GM19193 (cell line): Measurements from ENCODE around the gene TECR.

Experiments
- POLR2A ChIP-seq: IDR thresholded peaks from 4 replicates; pipeline ENCODE4 v1.6.1; 2011; ENCODE audit not compliant: insufficient read depth, insufficient read length; ENCODE audit errors: extremely low read depth

Gene TECR

DNA sequence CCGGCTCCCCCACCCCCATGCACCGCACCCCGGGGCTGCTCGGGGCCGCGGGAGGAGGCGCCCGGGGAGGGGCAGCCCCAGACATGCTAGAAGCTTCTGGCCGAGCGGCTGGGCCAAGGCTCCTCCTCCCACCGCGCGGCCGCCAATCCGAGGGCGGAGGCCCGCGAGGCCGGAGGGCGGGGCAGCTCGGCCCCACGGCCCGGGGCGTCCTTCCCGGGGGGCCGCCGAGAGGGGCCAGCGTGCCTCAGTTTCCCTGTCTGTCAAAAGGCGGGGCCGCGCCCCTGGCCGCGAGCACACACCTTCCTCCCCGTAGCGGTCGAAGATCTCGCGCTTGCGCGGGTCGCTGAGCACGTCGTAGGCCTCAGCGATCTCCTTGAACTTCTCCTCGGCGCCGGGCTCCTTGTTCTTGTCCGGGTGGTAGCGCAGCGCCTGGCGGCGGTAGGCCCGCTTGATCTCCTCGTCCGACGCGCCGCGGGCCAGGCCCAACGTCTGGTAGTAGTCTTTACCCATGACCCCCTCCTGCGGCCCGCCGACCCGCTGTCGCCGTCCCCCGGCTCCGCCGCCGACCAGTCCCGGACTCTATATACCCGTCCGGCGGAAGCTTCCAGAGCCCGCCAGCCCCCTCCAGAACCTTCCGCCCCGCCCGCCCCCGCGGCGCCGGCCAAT is 11.4 kb upstream of the TECR start, which contains the start of gene DNAJB1:
Gene DNAJB1, minus strand, starts transcription at position 558 of the 666 bp plus-strand sequence. Its CDS starts 48 bp downstream, at position 510.
- TF ChIP-seq POLR2A = peak; percentile 97

- no peak for TF ChIP-seq POLR2A
Observed at GRCh38 chr19:14519245-14519859, 10.0 kb upstream of the TECR start.

DNA sequence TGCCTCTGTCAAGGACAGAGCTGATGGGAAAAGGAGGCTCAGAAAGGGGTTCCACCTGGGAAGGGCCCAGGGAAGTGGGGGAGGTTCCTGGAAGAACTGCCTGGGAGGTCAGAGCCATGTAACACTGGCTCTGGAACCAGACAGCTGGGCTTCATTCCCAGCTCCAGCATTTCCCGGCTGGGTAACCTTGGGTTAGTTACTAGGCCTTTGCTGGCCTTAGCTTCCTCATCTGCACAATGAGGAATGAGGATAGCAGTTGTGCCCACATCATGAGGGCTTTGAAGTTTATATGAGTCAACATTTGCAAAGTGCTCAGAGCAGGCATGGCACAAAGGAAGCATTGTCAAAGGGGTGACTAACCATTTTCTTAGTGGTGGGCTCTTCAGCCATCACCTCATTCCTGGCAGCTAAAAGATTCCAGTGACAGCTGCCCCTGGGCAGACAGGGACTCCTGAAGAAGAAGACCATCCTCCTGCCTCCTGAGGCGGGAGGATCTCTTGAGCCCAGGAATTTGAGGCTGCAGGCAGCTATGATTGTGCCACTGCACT is 9.5 kb upstream of the TECR start:
- no peak for TF ChIP-seq POLR2A

DNA sequence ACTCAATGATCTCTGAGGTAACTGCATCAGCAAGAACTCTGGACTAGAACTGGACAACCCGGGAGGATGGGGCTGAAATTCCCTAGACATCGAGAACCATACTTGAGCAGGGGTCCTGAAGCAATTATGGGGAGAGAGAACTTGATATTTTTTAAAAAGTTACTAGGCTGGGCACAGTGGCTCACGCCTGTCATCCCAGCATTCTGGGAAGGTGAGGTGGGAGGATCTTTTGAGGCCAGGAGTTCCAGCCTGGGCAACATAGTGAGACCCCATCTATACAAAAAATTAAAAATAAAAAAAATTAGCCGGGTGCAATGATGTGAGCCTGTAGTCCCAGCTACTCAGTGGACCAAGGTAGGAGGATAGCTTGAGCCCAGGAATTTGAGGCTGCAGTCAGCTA is 8.9 kb upstream of the TECR start:
- no peak for TF ChIP-seq POLR2A

GRCh38 chr19:14525729-14526128 is 3.7 kb upstream of the TECR start:
- TF ChIP-seq POLR2A = no peak

- TF ChIP-seq POLR2A = no peak
Observed at GRCh38 chr19:14526423-14526822, 3.0 kb upstream of the TECR start.

DNA sequence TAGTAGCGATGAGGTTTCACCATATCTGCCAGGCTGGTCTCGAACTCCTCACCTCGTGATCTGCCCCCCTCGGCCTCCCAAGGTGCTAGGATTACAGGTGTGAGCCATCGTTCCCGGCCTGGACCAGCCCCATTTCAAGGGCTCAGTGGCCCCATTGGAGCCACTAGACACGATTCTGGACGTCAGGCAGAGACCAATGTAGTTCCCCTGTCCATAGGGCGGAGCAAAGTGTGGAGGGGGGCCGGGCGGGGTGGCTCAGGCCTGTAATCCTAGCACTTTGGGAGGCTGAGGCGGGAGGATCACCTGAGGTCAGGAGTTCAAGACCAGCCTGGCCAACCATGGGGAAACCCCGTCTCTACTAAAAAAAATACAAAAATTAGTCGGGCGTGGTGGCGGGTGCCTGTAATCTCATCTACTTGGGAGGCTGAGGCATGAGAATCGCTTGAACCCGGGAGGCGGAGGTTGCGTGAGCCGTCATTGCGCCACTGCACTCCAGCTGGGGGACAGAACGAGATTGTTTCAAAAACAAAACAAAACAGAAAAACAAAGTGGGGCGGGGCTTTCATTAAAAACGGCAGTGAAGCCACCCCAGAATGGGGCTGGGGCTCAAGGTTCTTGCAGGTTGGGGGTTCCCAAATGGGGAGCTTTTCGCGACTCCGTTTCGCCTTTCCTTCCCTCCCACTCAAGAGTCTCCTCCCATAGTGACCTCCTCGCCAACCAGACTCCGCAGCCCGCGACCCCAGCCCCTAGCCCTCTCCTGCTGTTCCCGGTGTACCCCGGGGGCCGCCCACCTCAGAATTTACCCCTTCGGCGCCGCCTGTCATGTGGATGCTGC is 758 bp upstream of the TECR start:
- TF ChIP-seq POLR2A = no peak

DNA sequence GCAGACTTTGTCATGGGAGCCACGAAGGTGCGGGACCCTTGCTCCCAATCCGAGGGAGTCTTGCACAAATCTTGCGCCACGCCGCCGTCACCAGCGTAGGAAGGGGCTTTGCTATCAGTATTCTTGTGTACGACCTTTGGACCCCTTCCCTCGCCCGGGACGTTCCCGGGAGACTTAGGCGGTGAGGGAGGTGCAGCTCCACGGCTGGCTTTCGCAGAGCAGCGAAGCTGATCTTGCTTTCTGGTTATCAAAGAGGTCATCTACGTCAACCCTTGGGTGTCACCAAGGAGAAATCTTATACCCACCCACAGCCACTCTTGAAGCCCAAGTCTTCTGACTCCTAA is 583 bp downstream of the TECR start:
- no peak for TF ChIP-seq POLR2A

DNA sequence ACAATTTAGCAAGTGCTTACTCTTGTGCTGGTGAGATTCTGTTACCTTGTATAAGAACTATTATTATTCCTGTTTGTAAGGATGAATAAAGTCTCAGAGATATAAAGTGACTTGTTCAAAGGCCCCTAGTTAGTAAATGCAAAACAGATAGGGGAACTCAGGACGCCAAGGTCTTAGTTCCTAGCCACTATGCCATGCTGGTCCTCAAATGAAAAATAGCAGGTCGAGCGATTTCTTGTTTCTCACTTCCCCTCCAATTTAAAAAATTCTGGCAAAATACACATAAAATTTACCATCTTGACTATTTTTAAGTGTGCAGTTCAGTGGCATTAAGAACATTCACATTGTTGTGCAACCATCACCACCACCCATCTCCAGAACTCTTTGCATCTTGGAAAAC is 1.1 kb downstream of the TECR start:
- TF ChIP-seq POLR2A = no peak

DNA sequence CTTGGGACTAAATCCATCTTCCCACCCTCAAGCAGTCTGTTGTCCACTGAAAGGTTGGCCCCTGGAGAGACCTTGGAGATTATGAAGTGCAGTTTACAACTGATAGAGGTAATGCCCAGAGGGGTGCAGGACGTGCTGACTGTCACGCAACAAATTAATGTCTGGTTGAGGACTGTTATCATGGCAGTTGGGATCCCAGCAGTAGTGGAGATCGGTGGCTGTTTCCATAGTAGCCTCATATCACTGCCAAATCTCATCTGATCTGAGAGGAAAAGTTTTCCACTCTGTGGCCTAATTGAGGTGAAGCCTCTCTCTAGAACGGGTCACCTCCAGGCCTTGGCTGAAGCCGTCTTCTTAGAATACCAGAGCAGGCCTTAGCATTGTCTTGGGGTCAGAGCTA is 4.1 kb downstream of the TECR start:
- no peak for TF ChIP-seq POLR2A

DNA sequence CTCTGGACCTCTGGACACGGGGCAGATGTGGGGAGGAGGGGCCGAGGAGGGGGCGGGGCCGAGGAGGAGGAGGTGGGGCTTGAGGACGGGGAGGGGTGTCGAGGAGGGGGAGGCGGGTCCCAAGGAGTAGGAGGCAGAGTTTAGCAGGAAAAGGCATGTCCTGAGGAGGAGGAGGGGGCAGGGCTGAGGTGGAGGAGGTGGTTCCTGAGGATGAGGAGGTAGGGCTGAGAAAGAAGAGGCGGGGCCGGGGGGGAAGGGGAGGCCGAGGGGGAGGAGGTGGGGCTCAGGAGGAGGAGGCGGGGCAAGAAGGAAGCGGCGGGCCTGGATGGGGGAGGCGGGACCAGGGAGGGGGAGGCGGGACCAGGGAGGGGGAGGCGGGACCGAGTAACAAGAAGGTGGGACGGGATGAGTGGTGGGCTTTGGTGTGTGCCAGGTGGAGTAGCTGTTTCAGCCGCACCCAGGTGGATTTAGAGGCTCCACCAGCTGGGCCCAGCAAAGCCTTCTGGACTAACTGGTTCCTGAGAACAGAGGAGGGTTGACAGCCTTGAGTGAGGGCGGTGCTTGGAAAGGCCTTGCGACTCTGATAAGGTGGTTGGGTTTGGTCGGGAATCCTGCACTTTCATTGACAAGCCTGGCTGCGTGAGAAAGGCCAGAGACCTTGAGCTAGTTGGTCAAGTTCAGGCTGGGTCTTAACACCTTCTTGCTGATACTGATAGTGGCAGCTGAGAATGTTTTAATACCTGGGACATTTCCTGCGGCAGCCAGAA is 7.7 kb downstream of the TECR start:
- no peak for TF ChIP-seq POLR2A

GRCh38 chr19:14540741-14541525 is 11.5 kb downstream of the TECR start:
- TF ChIP-seq POLR2A = no peak

GRCh38 chr19:14542711-14543328 is 13.4 kb downstream of the TECR start:
- TF ChIP-seq POLR2A = no peak

- no peak for TF ChIP-seq POLR2A
Observed at GRCh38 chr19:14544047-14544446, 14.7 kb downstream of the TECR start.
